Myocyte (in vitro differentiated cells): Measurements from ENCODE around the gene OR10P1. TPM values are rescaled to one million over a fixed set of nuclear protein-coding genes. Genes with fewer than 3 reads are reported as not detected.
"Not testable (repeated sequence)": the region's sequence is repeated elsewhere in the genome, so short reads cannot be mapped to it uniquely, and the experiment has no call there.

Experiments used
- DNase-seq: peaks from one replicate; pipeline ENCODE4 v3.0.0-alpha.2; 2012; ENCODE audit warnings: low read depth
- polyA plus RNA-seq: library from polyadenylated mRNA; unstranded; fragments of >200 nt; gene quantifications from one replicate; pipeline ENCODE4 v1.2.1, GENCODE V29; 2012; ENCODE audit warnings: missing spikeins
- total RNA-seq: library from RNA; depleted of rRNA; stranded (reverse); fragments of >200 nt; gene quantifications from 2 replicates; pipeline ENCODE4 v1.2.3, GENCODE V29; 2014

Gene OR10P1, protein sequence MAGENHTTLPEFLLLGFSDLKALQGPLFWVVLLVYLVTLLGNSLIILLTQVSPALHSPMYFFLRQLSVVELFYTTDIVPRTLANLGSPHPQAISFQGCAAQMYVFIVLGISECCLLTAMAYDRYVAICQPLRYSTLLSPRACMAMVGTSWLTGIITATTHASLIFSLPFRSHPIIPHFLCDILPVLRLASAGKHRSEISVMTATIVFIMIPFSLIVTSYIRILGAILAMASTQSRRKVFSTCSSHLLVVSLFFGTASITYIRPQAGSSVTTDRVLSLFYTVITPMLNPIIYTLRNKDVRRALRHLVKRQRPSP
- not detected in 2 replicates for total RNA-seq
- not detected for polyA plus RNA-seq

- DNase-seq, result no peak
Observed at GRCh38 chr12:55636853-55637252, at the start of gene OR10P1. TSS of gene OR10P1 (plus strand) at chr12:55636892. CDS start at chr12:55636892, 0 bp downstream.

GRCh38 chr12:55590152-55590551 lies 46.5 kb upstream of the OR10P1 start:
- not testable (repeated sequence) for DNase-seq

GRCh38 chr12:55607821-55608594 lies 28.7 kb upstream of the OR10P1 start:
- no peak for DNase-seq

GRCh38 chr12:55610598-55610997 lies 26.1 kb upstream of the OR10P1 start:
- no peak for DNase-seq

DNA sequence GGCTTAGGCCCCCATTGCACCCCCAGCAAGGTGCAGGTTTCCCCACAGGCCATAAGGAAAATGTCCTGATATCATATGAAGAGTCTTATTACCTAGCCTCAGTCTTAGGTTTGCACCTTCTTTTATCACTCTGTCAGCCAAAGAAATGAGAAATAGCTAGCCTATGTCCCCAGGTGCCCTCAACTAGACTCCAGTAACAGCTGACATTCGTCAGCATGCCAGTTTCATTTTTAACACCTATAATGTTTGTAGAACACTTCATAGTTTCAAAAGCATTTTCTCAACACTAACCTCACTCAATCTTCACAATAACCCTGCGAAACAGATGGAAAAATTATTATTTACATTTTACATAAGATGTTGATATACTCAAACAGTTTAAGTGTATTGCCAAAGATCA lies 24.0 kb upstream of the OR10P1 start:
- DNase-seq, result no peak

- no peak for DNase-seq
Observed at GRCh38 chr12:55614764-55615163, 21.9 kb upstream of the OR10P1 start.

DNA sequence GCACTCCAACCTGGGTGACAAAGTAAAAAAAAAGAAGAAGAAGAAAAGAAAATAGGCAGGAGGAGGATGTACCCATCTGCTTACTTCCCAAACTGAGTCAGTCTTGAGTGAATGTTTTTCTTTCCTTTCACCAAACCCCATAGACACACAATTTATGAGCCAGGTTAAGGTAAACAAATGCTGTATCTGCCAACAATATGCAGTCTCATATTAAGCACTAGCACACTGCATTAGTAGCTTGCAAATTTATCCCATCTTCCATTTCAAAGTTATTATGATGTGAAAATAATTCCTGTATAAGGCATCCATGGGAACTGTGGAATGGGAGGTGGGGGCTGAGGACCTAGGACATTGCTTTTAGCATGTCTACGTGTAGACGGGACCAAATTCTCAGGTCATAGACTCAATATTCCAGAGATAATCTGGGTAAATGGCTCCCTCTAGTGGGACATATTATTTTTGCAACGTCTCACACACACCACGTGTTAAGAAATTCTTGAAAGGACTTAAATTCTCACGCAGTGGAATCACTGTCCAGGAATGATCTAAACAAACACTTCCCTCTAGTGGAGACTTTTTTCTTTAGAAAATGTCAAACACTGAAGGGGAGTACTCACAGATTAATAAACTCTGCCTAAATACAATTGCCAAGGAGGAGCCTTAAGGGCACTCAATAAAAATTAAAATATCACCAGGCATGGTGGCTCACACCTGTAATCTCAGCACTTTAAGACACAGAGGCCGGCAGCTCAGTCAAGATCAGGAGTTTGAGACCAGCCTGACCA lies 17.1 kb upstream of the OR10P1 start:
- DNase-seq, result peak; percentile 95

GRCh38 chr12:55624056-55624455 lies 12.6 kb upstream of the OR10P1 start:
- no peak for DNase-seq

DNA sequence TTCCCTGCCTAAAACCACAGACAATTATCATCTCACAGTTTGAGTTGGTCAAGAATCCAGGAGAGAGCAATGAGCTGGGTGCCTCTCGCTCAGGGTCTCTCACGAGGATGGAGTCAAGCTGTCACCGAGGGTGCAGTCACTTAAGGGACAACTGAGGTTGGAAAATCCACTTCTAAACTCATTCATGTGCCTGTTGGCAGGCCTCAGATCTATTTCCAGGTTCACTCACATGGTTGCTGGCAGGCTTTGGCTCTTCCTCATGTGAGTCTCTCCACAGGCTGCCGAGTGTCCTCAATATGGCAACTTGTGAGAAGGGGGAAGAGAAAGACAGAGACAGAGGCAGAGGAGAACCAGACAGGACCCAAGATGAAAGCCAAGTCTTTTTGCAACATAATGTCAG lies 10.5 kb upstream of the OR10P1 start:
- DNase-seq, result no peak

GRCh38 chr12:55629058-55629841 lies 7.4 kb upstream of the OR10P1 start:
- no peak for DNase-seq

DNA sequence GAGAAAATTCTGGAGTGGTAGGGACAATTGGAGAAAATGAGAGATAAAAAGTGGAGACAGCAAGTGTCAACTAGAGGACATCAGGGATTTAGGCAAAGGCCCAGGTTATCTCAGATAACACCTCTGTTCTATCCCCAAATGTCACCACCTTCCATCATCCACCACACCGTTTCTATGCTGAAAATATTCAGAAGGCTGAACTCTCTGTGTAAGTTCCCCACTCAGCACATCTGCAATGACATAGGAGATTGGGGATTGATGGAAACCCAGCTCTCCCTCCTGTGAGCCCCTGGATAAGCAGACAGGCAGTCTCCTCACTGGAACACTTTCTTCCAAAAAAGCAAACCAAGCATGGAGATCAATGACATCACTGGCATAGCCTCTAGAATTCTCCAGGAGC lies 5.6 kb upstream of the OR10P1 start:
- no peak for DNase-seq

- DNase-seq, result no peak
Observed at GRCh38 chr12:55631733-55632132, 5.0 kb upstream of the OR10P1 start.

GRCh38 chr12:55633151-55633550 lies 3.5 kb upstream of the OR10P1 start:
- DNase-seq, result no peak

- DNase-seq, result no peak
Observed at GRCh38 chr12:55636116-55636655, 506 bp upstream of the OR10P1 start.

GRCh38 chr12:55637467-55637866 lies 775 bp downstream of the OR10P1 start:
- DNase-seq, result no peak

DNA sequence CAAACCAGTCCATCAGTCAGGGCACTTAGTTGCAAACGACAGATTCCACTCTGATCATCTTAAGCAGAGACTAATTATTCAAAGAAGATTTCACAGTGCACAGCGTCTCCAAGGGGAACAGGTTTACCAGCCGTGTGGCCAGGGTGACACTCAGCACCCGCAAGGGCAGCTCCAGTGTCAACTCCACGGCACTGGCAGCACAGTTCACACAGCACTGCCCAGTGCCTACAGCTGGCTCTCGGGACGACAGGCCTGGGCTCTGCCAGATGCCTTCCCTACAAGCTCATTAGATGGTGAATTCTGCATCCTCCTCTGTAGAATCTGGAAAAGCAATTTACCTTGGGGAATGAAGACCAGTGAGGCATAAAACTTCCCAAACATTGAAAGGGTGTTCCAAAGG lies 4.9 kb downstream of the OR10P1 start:
- no peak for DNase-seq

- DNase-seq, result no peak
Observed at GRCh38 chr12:55642267-55642666, 5.6 kb downstream of the OR10P1 start.

- DNase-seq, result no peak
Observed at GRCh38 chr12:55642669-55643068, 6.0 kb downstream of the OR10P1 start.

DNA sequence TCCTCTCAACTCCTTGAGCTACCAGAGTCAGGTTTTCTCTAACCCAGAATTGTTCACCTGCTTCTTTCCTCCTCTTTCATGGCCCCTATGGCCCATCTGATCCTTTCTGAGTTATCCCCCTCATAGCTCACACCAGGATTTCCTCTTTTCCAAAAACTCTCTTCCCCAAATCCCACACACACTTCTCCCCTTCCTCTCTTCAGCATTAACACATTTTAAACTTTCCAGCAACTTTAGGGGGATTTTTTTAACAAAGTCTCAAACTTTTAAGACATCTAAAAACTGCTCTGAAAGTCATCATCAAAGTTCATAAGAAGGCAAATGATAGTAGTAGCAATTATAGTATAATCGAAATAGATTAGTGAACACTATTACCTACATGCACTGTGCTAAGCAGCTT lies 7.9 kb downstream of the OR10P1 start:
- DNase-seq, result no peak

- no peak for DNase-seq
Observed at GRCh38 chr12:55647027-55647426, 10.3 kb downstream of the OR10P1 start.
